Trophoblast cell (in vitro differentiated cells and primary cell): ENCODE results near the gene CHST4.

Source experiments
- DNase-seq, 2 donors: peaks; one replicate each; pipeline ENCODE4 v3.0.0-alpha.2; 2016
- H2AFZ ChIP-seq: 2 replicates; pipeline ENCODE4 v1.6.1; 2013; ENCODE audit warnings: low read length, moderate library complexity, mild to moderate bottlenecking; ENCODE audit not compliant: insufficient read depth, poor library complexity
- H2AK5ac ChIP-seq: 2 replicates; pipeline ENCODE4 v1.6.1; 2013; ENCODE audit warnings: mild to moderate bottlenecking, low read length
- H2BK120ac ChIP-seq: 2 replicates; pipeline ENCODE4 v1.6.1; 2013; ENCODE audit warnings: low read length, mild to moderate bottlenecking, moderate library complexity; ENCODE audit not compliant: insufficient read depth, poor library complexity
- H2BK12ac ChIP-seq: 2 replicates; pipeline ENCODE4 v1.6.1; 2013; ENCODE audit warnings: mild to moderate bottlenecking, low read length, moderate library complexity
- H2BK5ac ChIP-seq: 2 replicates; pipeline ENCODE4 v1.6.1; 2013; ENCODE audit warnings: low read length, low read depth, moderate library complexity, mild to moderate bottlenecking; ENCODE audit not compliant: poor library complexity
- H3K14ac ChIP-seq: 2 replicates; pipeline ENCODE4 v1.6.1; 2013; ENCODE audit warnings: mild to moderate bottlenecking, low read length
- H3K18ac ChIP-seq: 2 replicates; pipeline ENCODE4 v1.6.1; 2013; ENCODE audit warnings: mild to moderate bottlenecking, low read length
- H3K23ac ChIP-seq: 2 replicates; pipeline ENCODE4 v1.6.1; 2013; ENCODE audit warnings: low read length
- H3K27ac ChIP-seq: 2 replicates; pipeline ENCODE4 v1.5.1; 2013; ENCODE audit warnings: low read depth, mild to moderate bottlenecking, inconsistent platforms, low read length, moderate library complexity
- H3K27me3 ChIP-seq: 2 replicates; pipeline ENCODE4 v1.6.1; 2013; ENCODE audit warnings: inconsistent platforms, mild to moderate bottlenecking, low read length, moderate library complexity; ENCODE audit not compliant: insufficient read depth
- H3K36me3 ChIP-seq, 2 experiments: 1 replicate in 1 of 2; 2 replicates in 1 of 2; pipeline ENCODE4 v1.6.1; 2013; ENCODE audit warnings: low read length in 2 of 2, mild to moderate bottlenecking in 2 of 2, moderate library complexity in 1 of 2; ENCODE audit not compliant: insufficient read depth in 2 of 2, control insufficient read depth in 1 of 2
- H3K4ac ChIP-seq: 2 replicates; pipeline ENCODE4 v1.6.1; 2013; ENCODE audit warnings: low read depth, mild to moderate bottlenecking, low read length, moderate library complexity
- H3K4me1 ChIP-seq, 2 experiments: 1 replicate in 1 of 2; 2 replicates in 1 of 2; pipeline ENCODE4 v1.6.1; 2013; ENCODE audit warnings: low read length in 2 of 2, mild to moderate bottlenecking in 2 of 2, moderate library complexity in 1 of 2; ENCODE audit not compliant: insufficient read depth in 2 of 2, control insufficient read depth in 1 of 2
- H3K4me2 ChIP-seq: 2 replicates; pipeline ENCODE4 v1.6.1; 2013; ENCODE audit warnings: inconsistent platforms, mild to moderate bottlenecking, low read length, moderate library complexity
- H3K4me3 ChIP-seq: 2 replicates; pipeline ENCODE4 v1.5.1; 2013; ENCODE audit warnings: mild to moderate bottlenecking, low read depth, low read length, inconsistent platforms
- H3K79me1 ChIP-seq: one replicate; pipeline ENCODE4 v1.6.1; 2013; ENCODE audit warnings: low read length
- H3K79me2 ChIP-seq: 2 replicates; pipeline ENCODE4 v1.6.1; 2013; ENCODE audit warnings: low read length, mild to moderate bottlenecking; ENCODE audit not compliant: control insufficient read depth, insufficient read depth, poor library complexity
- H3K9ac ChIP-seq: 2 replicates; pipeline ENCODE4 v1.6.1; 2013; ENCODE audit warnings: mild to moderate bottlenecking, low read length
- H3K9me3 ChIP-seq: 2 replicates; pipeline ENCODE4 v1.6.1; 2013; ENCODE audit warnings: low read depth, mild to moderate bottlenecking, control low read depth, inconsistent platforms, low read length; ENCODE audit not compliant: insufficient read depth
- H4K12ac ChIP-seq: 2 replicates; pipeline ENCODE4 v1.6.1; 2013; ENCODE audit warnings: low read depth, mild to moderate bottlenecking, low read length, moderate library complexity
- H4K8ac ChIP-seq: 2 replicates; pipeline ENCODE4 v1.6.1; 2013; ENCODE audit warnings: low read depth, mild to moderate bottlenecking, low read length, moderate library complexity
- H4K91ac ChIP-seq: one replicate; pipeline ENCODE4 v1.6.1; 2013; ENCODE audit warnings: low read depth, mild to moderate bottlenecking, low read length, moderate library complexity
- WGBS: extraction: QIAGEN DNeasy Blood & Tissue Kit; methylation state at CpG from one replicate; pipeline ENCODE4 v1.1.7; 2013; ENCODE audit warnings: missing lambda C conversion rate; ENCODE audit not compliant: insufficient read length, insufficient coverage; ENCODE audit errors: extremely low coverage; 5-methylcytosine and 5-hydroxymethylcytosine counted together

CHST4 gene

DNA sequence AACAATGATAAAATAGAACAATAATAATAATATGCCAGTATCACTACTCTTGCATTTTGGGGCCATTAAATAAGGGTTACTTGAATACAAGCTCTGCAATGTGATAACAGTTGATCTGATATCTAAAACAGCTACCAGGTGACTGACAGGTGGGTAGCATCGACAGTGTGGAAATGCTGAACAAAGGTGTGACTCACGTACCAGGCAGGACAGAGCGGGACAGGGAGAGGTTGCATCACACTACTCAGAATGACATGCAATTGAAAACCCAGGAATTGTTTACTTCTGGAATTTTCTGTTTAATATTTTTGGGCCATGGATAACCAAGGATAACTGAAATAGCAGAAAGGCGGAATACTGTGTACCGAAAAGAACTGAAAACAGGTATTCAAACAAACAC lies 21.3 kb upstream of the CHST4 start:
- Histone ChIP-seq H3K23ac (no peak overlapping the region), H3K4me3 (no peak overlapping the region), H3K4me1 (no peaks in the 10 kb centered on the region), H4K8ac (no peak overlapping the region), H3K27me3 (no peaks in the 10 kb centered on the region), H3K14ac (no peak overlapping the region), H2AFZ (no peak overlapping the region), H3K9ac (no peak overlapping the region), H2BK120ac (no peak overlapping the region), H2AK5ac (no peak overlapping the region), H3K27ac (no peak overlapping the region), H4K12ac (no peak overlapping the region), H3K79me2 (no peaks in the 10 kb centered on the region), H3K36me3 (no peaks in the 10 kb centered on the region), H4K91ac (no peak overlapping the region), H3K18ac (no peak overlapping the region), H3K4ac (no peak overlapping the region), H3K79me1 (no peaks in the 10 kb centered on the region), H2BK5ac (no peak overlapping the region), H2BK12ac (no peak overlapping the region), H3K9me3 (no peaks in the 10 kb centered on the region), H3K4me2 (no peak overlapping the region)
- DNase-seq: peak; percentile 51 to 72
- no CpG with 5 or more reads among the region's 5 CpGs for WGBS

DNA sequence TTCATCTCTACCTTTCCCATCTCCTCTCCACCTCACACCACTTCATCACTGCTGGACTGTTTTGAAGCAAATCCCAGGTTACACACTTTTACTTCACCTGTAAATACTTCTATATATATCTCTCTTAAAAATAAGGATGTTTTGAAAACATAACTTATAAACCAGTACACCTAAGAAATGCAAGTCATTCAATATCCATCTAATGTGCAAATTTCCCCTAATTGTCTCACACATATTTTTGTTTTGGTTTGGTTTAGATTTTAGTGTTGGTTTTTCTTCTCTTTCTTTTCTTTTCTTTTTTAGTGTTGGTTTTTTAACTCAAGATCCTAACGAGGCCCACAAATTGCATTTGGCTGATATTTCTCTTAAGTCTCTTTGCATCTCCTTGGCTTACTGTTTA lies 19.2 kb upstream of the CHST4 start:
- no peak overlapping the region for H3K4ac ChIP-seq
- no peak overlapping the region for H3K27ac ChIP-seq
- no peak overlapping the region for H3K18ac ChIP-seq
- WGBS: no CpG with 5 or more reads among the region's 1 CpG
- no peak overlapping the region for H2AFZ ChIP-seq
- no peaks in the 10 kb centered on the region for H3K9me3 ChIP-seq
- H4K91ac ChIP-seq: no peak overlapping the region
- no peaks in the 10 kb centered on the region for H3K79me2 ChIP-seq
- H3K14ac ChIP-seq: no peak overlapping the region
- no peaks in the 10 kb centered on the region for H3K36me3 ChIP-seq
- no peak overlapping the region for H3K9ac ChIP-seq
- H2BK120ac ChIP-seq: no peak overlapping the region
- H2BK5ac ChIP-seq: no peak overlapping the region
- H2AK5ac ChIP-seq: no peak overlapping the region
- H3K27me3 ChIP-seq: no peaks in the 10 kb centered on the region
- no peak for DNase-seq
- no peak overlapping the region for H3K23ac ChIP-seq
- no peaks in the 10 kb centered on the region for H3K4me1 ChIP-seq
- H4K12ac ChIP-seq: no peak overlapping the region
- H3K79me1 ChIP-seq: no peaks in the 10 kb centered on the region
- H3K4me2 ChIP-seq: no peak overlapping the region
- H2BK12ac ChIP-seq: no peak overlapping the region
- no peak overlapping the region for H3K4me3 ChIP-seq
- no peak overlapping the region for H4K8ac ChIP-seq

DNA sequence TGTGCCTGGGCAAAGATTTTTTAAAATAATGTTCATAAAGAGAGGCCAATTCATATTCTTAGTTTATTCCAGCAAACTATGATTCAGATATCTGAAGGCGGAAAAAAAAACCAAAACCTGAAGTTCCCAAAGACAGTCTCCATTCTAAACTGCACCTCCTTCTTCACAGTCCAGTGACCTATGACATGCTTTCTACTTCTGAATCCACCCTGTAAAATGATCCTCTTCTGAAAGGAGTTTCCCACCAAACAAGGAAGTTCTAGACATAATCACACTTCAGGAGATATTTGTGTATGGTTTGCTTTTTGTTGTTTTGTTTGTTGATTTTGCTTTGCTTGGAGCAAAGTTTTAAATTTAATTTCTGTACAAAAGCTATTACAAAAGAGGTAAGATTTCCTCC lies 12.9 kb upstream of the CHST4 start:
- Histone ChIP-seq H2AFZ (no peak overlapping the region), H3K4ac (no peak overlapping the region), H3K4me2 (no peak overlapping the region), H3K36me3 (no peaks in the 10 kb centered on the region), H3K14ac (no peak overlapping the region), H3K79me2 (no peaks in the 10 kb centered on the region), H3K4me3 (no peak overlapping the region), H3K9ac (no peak overlapping the region), H3K18ac (no peak overlapping the region), H4K12ac (no peak overlapping the region), H4K8ac (no peak overlapping the region), H3K79me1 (no peaks in the 10 kb centered on the region), H2AK5ac (no peak overlapping the region), H3K23ac (no peak overlapping the region), H2BK120ac (no peak overlapping the region), H4K91ac (no peak overlapping the region), H3K4me1 (no peaks in the 10 kb centered on the region), H3K27me3 (no peaks in the 10 kb centered on the region), H3K9me3 (no peaks in the 10 kb centered on the region), H2BK12ac (no peak overlapping the region), H3K27ac (no peak overlapping the region), H2BK5ac (no peak overlapping the region)
- no peak for DNase-seq
- WGBS: no CpG with 5 or more reads among the region's 1 CpG

- H4K8ac ChIP-seq: no peak overlapping the region
Measured at GRCh38 chr16:71514476-71514875, 11.8 kb upstream of the CHST4 start.

More at GRCh38 chr16:71514476-71514875, 11.8 kb upstream of the CHST4 start:
- Histone ChIP-seq H3K36me3 (no peaks in the 10 kb centered on the region), H3K4ac (no peak overlapping the region), H3K27me3 (no peaks in the 10 kb centered on the region), H3K27ac (no peak overlapping the region), H3K4me3 (no peak overlapping the region), H2BK120ac (no peak overlapping the region), H3K14ac (no peak overlapping the region), H2BK12ac (no peak overlapping the region), H2BK5ac (no peak overlapping the region), H3K18ac (no peak overlapping the region), H3K4me2 (no peak overlapping the region), H2AFZ (no peak overlapping the region), H3K79me2 (no peaks in the 10 kb centered on the region), H3K9ac (no peak overlapping the region), H3K79me1 (no peaks in the 10 kb centered on the region), H3K4me1 (no peaks in the 10 kb centered on the region), H4K12ac (no peak overlapping the region), H4K91ac (no peak overlapping the region), H2AK5ac (no peak overlapping the region), H3K23ac (no peak overlapping the region), H3K9me3 (no peaks in the 10 kb centered on the region)
- WGBS: no CpG with 5 or more reads among the region's 7 CpGs
- no peak for DNase-seq
